ENCODE measurements around the gene PLB1.

The PLB1 gene

DNA sequence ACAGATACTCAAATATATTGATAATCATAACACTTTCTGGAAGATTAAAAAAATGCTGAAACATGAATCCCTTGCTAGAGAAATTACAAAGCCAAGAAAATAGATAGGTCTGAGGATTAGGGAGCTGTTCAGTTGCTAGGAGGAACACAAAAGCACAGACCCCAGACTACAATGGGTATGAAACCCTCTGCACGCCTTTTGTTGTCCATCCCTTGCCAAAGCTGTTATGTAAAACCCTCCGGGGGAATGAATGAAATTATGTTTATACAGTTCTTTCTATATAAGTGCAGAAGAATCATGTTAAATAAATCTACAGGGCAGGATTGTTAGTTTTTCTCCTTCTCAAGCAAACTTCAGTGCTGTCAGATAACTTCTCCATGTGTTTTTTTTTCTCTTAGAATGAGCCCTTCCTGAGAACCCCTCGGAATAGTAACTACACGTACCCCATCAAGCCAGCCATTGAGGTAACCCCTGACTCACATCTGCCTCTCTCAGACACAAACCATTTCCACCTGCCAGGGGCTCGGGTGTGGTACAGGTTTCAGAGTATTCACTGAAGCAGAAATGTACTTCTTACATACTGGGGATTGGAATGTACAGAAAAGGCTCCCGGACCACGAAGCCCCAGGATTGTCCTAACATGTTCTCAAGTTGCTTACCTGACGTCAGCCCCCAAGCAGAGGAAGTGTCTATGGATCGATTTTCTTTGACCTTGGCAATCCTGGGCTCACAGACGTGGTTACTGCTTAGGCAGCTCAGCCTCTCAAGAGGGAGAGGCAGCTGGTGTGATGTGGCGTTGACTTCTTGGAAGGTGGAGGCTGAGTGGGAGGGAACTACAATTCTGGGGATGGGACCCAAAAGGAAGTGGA lies 118.0 kb downstream of the PLB1 start:
- Histone ChIP-seq H3K9me3 (ENCODE audit: control insufficient read depth in 2 of 2, low read length in 2 of 2) (no peaks in the 10 kb centered on the region), H3K4me1 (ENCODE audit: control insufficient read depth, insufficient read depth, low read length) (peaks cover 17% of the 10 kb centered on the region), H3K27me3 (ENCODE audit: control insufficient read depth in 1 of 2, insufficient read depth in 2 of 2, low read length in 2 of 2) (no peaks in the 10 kb centered on the region), H3K36me3 (ENCODE audit: control insufficient read depth in 2 of 2, insufficient read depth in 2 of 2, low read length in 2 of 2) (no peaks in the 10 kb centered on the region), H3K4me3 (ENCODE audit: low read length in 2 of 2) (no peak overlapping the region), H3K9ac (ENCODE audit: low read length in 2 of 2) (no peak overlapping the region), H3K27ac (ENCODE audit: low read length) (peak overlapping the region; percentile 46)

DNA sequence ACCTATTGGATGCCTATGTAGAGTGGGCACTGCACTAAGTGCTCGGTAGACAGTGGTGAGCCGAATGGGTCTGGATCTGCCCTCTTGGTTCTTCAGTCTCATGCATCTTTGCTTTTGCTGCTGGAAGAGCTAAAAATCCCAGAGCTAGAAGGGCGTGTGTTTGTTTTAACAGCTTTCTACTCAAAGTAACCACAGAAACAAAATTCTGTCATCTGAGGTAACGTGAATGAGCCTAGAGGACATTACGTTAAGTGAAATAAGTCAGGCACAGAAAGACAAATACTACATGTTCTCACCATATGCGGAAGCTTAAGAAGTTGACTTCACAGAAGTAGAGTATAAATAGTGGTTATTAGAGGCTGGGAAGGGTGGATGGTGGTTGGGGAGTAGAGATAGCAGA lies 119.8 kb downstream of the PLB1 start:
- Histone ChIP-seq H3K27me3 (ENCODE audit: control insufficient read depth in 1 of 2, insufficient read depth in 2 of 2, low read length in 2 of 2) (no peaks in the 10 kb centered on the region), H3K27ac (ENCODE audit: low read length) (no peak overlapping the region), H3K4me1 (ENCODE audit: control insufficient read depth, insufficient read depth, low read length) (peaks cover 29% of the 10 kb centered on the region), H3K9me3 (ENCODE audit: control insufficient read depth in 2 of 2, low read length in 2 of 2) (no peaks in the 10 kb centered on the region), H3K4me3 (ENCODE audit: low read length in 2 of 2) (no peak overlapping the region), H3K36me3 (ENCODE audit: control insufficient read depth in 2 of 2, insufficient read depth in 2 of 2, low read length in 2 of 2) (no peaks in the 10 kb centered on the region), H3K9ac (ENCODE audit: low read length in 2 of 2) (no peak overlapping the region)

DNA sequence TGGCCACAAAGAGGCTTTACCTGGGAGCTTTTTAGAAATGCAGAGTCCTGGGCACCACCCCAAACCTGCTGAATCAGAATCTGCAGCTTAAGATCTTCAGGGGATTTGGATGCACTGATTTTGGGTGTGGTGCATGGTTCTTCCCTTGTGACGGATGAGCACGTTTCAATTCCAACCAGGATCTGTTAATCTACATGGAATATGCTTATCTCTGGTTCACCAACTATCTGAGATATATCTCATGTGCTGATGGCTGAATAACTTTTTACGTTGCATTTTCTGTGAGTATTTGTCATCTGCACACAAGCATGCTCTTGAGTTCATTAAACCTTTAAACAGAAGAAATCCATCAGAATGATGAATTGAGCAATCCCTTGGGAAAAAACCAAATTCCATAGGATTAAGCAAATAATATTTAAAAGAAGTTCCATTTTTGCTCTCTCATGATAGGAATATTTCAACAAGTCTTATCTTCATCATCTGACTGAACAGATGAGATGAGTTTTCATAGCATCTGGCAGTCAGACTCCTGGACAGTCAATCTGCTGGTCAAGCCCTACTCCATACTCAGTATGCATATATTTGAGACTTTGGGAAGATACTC lies 120.6 kb downstream of the PLB1 start:
- Histone ChIP-seq H3K27me3 (ENCODE audit: control insufficient read depth in 1 of 2, insufficient read depth in 2 of 2, low read length in 2 of 2) (no peaks in the 10 kb centered on the region), H3K27ac (ENCODE audit: low read length) (no peak overlapping the region), H3K4me1 (ENCODE audit: control insufficient read depth, insufficient read depth, low read length) (peaks cover 35% of the 10 kb centered on the region), H3K36me3 (ENCODE audit: control insufficient read depth in 2 of 2, insufficient read depth in 2 of 2, low read length in 2 of 2) (no peaks in the 10 kb centered on the region), H3K4me3 (ENCODE audit: low read length in 2 of 2) (no peak overlapping the region), H3K9ac (ENCODE audit: low read length in 2 of 2) (no peak overlapping the region), H3K9me3 (ENCODE audit: control insufficient read depth in 2 of 2, low read length in 2 of 2) (no peaks in the 10 kb centered on the region)

GRCh38 chr2:28617502-28618184 lies 121.8 kb downstream of the PLB1 start:
- Histone ChIP-seq H3K27ac (ENCODE audit: low read length) (no peak overlapping the region), H3K36me3 (ENCODE audit: control insufficient read depth in 2 of 2, insufficient read depth in 2 of 2, low read length in 2 of 2) (no peaks in the 10 kb centered on the region), H3K4me1 (ENCODE audit: control insufficient read depth, insufficient read depth, low read length) (peaks cover 42% of the 10 kb centered on the region), H3K4me3 (ENCODE audit: low read length in 2 of 2) (no peak overlapping the region), H3K9me3 (ENCODE audit: control insufficient read depth in 2 of 2, low read length in 2 of 2) (no peaks in the 10 kb centered on the region), H3K27me3 (ENCODE audit: control insufficient read depth in 1 of 2, insufficient read depth in 2 of 2, low read length in 2 of 2) (no peaks in the 10 kb centered on the region), H3K9ac (ENCODE audit: low read length in 2 of 2) (no peak overlapping the region)

GRCh38 chr2:28618221-28619141 lies 122.6 kb downstream of the PLB1 start:
- Histone ChIP-seq H3K9ac (ENCODE audit: low read length in 2 of 2) (no peak overlapping the region), H3K9me3 (ENCODE audit: control insufficient read depth in 2 of 2, low read length in 2 of 2) (no peaks in the 10 kb centered on the region), H3K27me3 (ENCODE audit: control insufficient read depth in 1 of 2, insufficient read depth in 2 of 2, low read length in 2 of 2) (no peaks in the 10 kb centered on the region), H3K36me3 (ENCODE audit: control insufficient read depth in 2 of 2, insufficient read depth in 2 of 2, low read length in 2 of 2) (no peaks in the 10 kb centered on the region), H3K4me3 (ENCODE audit: low read length in 2 of 2) (no peak overlapping the region), H3K27ac (ENCODE audit: low read length) (no peak overlapping the region), H3K4me1 (ENCODE audit: control insufficient read depth, insufficient read depth, low read length) (peaks cover 42% of the 10 kb centered on the region)

DNA sequence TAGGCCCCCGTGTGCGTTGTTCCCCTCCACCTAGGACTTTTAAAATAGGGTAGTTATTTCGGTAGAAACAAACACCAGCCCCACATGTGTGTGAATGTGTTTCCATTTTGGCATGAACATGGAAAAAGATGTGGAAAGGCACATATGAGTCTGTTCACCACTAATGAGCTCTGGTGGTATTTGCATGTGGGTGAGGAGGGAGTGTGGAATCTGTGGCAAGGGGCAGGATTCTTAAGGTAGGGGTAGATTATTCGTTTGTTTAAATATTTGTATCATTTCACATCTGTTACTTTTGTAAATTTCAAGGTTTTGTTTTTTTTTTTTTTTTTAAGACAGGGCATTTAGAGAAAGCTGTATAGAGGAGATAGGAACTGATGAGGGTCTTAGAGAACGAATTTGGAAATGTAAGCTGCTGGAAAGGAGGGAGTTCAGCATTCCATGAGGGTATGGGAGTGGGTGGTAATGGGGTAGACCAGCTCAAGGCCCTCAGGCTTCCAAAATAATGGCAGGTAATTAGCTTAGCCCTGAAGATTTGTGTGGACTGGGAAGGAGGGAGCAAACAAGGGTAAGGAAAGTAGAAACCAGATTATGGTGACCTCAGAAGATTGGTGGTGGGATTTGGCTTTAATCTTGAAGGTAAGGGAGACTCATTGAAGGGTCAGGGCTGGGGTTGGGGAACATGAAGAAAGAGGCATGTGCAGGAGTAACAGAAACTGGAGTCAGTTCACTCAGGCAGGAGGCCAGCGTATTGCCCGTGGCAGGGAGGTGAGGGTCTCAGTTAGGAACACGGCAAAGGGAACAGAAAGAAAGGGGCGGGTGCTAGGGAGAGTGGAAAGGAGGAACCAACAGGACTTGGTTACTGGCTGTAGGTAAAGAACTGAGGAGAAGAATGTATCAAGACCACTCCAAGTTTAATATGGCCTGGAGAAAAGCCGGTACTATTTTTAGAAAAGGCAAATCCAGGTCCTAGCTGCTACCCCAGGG lies 123.6 kb downstream of the PLB1 start:
- no peaks in the 10 kb centered on the region for H3K27me3 ChIP-seq (ENCODE audit: control insufficient read depth in 1 of 2, insufficient read depth in 2 of 2, low read length in 2 of 2)
- no peaks in the 10 kb centered on the region for H3K9me3 ChIP-seq (ENCODE audit: control insufficient read depth in 2 of 2, low read length in 2 of 2)
- peaks cover 37% of the 10 kb centered on the region for H3K4me1 ChIP-seq (ENCODE audit: control insufficient read depth, insufficient read depth, low read length)
- H3K9ac ChIP-seq (ENCODE audit: low read length in 2 of 2) = no peak overlapping the region
- H3K27ac ChIP-seq (ENCODE audit: low read length) = no peak overlapping the region
- no peaks in the 10 kb centered on the region for H3K36me3 ChIP-seq (ENCODE audit: control insufficient read depth in 2 of 2, insufficient read depth in 2 of 2, low read length in 2 of 2)
- no peak overlapping the region for H3K4me3 ChIP-seq (ENCODE audit: low read length in 2 of 2)

DNA sequence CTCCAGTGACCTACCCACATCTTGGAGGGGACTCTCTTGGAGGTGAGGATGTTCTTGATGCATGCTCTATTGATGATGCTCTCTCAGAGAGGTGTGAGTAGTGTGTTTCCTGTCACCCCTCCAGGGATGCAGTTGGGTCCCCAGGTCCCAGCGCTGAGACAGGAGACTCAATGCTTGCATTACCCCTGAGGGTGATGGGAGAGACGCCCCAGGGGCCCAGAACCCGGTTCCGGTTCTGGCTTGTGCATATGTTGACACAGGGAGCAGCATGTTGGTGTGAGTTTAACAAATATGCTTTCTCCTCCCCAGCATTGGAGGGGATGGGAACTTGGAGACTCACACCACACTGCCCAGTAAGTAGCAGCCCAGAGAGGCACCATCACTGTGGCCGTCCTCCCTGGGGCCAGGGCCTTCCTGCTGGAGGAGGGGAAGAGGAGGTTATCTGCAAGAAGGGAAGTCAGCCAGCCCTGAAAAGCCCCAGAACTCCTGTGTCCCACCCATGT lies 124.5 kb downstream of the PLB1 start:
- Histone ChIP-seq H3K9ac (ENCODE audit: low read length in 2 of 2) (no peak overlapping the region), H3K36me3 (ENCODE audit: control insufficient read depth in 2 of 2, insufficient read depth in 2 of 2, low read length in 2 of 2) (no peaks in the 10 kb centered on the region), H3K27ac (ENCODE audit: low read length) (peak overlapping the region; percentile 80), H3K27me3 (ENCODE audit: control insufficient read depth in 1 of 2, insufficient read depth in 2 of 2, low read length in 2 of 2) (no peaks in the 10 kb centered on the region), H3K9me3 (ENCODE audit: control insufficient read depth in 2 of 2, low read length in 2 of 2) (no peaks in the 10 kb centered on the region), H3K4me3 (ENCODE audit: low read length in 2 of 2) (peak overlapping the region in 1 of 2 donors; percentile 55), H3K4me1 (ENCODE audit: control insufficient read depth, insufficient read depth, low read length) (peaks cover 44% of the 10 kb centered on the region)

GRCh38 chr2:28620801-28621171 lies 124.9 kb downstream of the PLB1 start:
- Histone ChIP-seq H3K4me1 (ENCODE audit: control insufficient read depth, insufficient read depth, low read length) (peaks cover 49% of the 10 kb centered on the region), H3K9ac (ENCODE audit: low read length in 2 of 2) (peak overlapping the region; percentile 28 to 29), H3K27ac (ENCODE audit: low read length) (peak overlapping the region; percentile 80), H3K36me3 (ENCODE audit: control insufficient read depth in 2 of 2, insufficient read depth in 2 of 2, low read length in 2 of 2) (no peaks in the 10 kb centered on the region), H3K27me3 (ENCODE audit: control insufficient read depth in 1 of 2, insufficient read depth in 2 of 2, low read length in 2 of 2) (no peaks in the 10 kb centered on the region), H3K4me3 (ENCODE audit: low read length in 2 of 2) (peak overlapping the region; percentile 51 to 55), H3K9me3 (ENCODE audit: control insufficient read depth in 2 of 2, low read length in 2 of 2) (no peaks in the 10 kb centered on the region)

- Histone ChIP-seq H3K27ac (ENCODE audit: low read length) (peak overlapping the region; percentile 80), H3K27me3 (ENCODE audit: control insufficient read depth in 1 of 2, insufficient read depth in 2 of 2, low read length in 2 of 2) (no peaks in the 10 kb centered on the region), H3K4me3 (ENCODE audit: low read length in 2 of 2) (peak overlapping the region; percentile 51 to 55), H3K4me1 (ENCODE audit: control insufficient read depth, insufficient read depth, low read length) (peaks cover 54% of the 10 kb centered on the region), H3K36me3 (ENCODE audit: control insufficient read depth in 2 of 2, insufficient read depth in 2 of 2, low read length in 2 of 2) (no peaks in the 10 kb centered on the region), H3K9me3 (ENCODE audit: control insufficient read depth in 2 of 2, low read length in 2 of 2) (no peaks in the 10 kb centered on the region), H3K9ac (ENCODE audit: low read length in 2 of 2) (peak overlapping the region; percentile 52 to 61)
These were observed 125.6 kb downstream of the PLB1 start for GRCh38 chr2:28621172-28622100.
